OCI-LY7 (cell line): Measurements from ENCODE around the gene OR2J2.

ENCODE experiments used
- EZH2phosphoT487 ChIP-seq: fragments of 200-600 bp; sonication (generic); IDR thresholded peaks from 2 replicates; pipeline ENCODE4 v1.6.1; 2018; ENCODE audit warnings: low read depth, borderline replicate concordance, mild to moderate bottlenecking, mixed run types, antibody characterized with exemption, low read length, moderate library complexity, mixed read lengths
- TF ChIP-seq, protein P1 (sequence below): fragments of 200-600 bp; sonication (generic); conservative IDR thresholded peaks from 2 replicates; pipeline ENCODE4 v1.5.1; 2014; ENCODE audit warnings: mild to moderate bottlenecking, antibody characterized with exemption, low read length, moderate library complexity, mixed read lengths

GRCh38 chr6:29137724-29138123, 33.0 kb upstream of the OR2J2 start:
- TF ChIP-seq, protein P1, sequence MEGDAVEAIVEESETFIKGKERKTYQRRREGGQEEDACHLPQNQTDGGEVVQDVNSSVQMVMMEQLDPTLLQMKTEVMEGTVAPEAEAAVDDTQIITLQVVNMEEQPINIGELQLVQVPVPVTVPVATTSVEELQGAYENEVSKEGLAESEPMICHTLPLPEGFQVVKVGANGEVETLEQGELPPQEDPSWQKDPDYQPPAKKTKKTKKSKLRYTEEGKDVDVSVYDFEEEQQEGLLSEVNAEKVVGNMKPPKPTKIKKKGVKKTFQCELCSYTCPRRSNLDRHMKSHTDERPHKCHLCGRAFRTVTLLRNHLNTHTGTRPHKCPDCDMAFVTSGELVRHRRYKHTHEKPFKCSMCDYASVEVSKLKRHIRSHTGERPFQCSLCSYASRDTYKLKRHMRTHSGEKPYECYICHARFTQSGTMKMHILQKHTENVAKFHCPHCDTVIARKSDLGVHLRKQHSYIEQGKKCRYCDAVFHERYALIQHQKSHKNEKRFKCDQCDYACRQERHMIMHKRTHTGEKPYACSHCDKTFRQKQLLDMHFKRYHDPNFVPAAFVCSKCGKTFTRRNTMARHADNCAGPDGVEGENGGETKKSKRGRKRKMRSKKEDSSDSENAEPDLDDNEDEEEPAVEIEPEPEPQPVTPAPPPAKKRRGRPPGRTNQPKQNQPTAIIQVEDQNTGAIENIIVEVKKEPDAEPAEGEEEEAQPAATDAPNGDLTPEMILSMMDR: no peak
- TF ChIP-seq EZH2phosphoT487: no peak
